ENCODE results near the gene VPS36. TPM values are rescaled to one million over a fixed set of nuclear protein-coding genes. Genes with fewer than 3 reads are reported as not detected.
"Not testable (repeated sequence)": the region's sequence is repeated elsewhere in the genome, so short reads cannot be mapped to it uniquely, and the experiment has no call there.

The VPS36 gene
- total and polyA plus RNA-seq, 7 donors, result 22.3 to 85.0 (median 52.8) TPM

GRCh38 chr13:52414963-52415362, 35.5 kb downstream of the VPS36 start:
- H3K36me3 ChIP-seq, result peaks cover 0 to 85% (median 37%) of the 10 kb centered on the region in 4 donors
- H3K27me3 ChIP-seq, result no peaks in the 10 kb centered on the region
- H3K4me3 ChIP-seq, result no peak overlapping the region
- H3K9me3 ChIP-seq, result no peaks in the 10 kb centered on the region
- TF ChIP-seq EP300 (IDR thresholded peaks at IDR 0.05) (no peak), POLR2AphosphoS5 (IDR thresholded peaks at IDR 0.05) (no peak), POLR2A (IDR thresholded peaks at IDR 0.05) (no peak), CTCF (IDR thresholded peaks at IDR 0.05) (no peak)
- no peak overlapping the region for H3K27ac ChIP-seq
- DNase-seq, result no peak
- intact Hi-C loops (cut with DNase I), result no loop called here
- no peaks in the 10 kb centered on the region for H3K4me1 ChIP-seq
- 82 to 87% methylated on average over 1 of the region's 1 CpG for WGBS, 2 donors

- DNase-seq, result no peak
- intact Hi-C loops (cut with DNase I), result no loop called here
- Histone ChIP-seq H3K4me1 (no peaks in the 10 kb centered on the region), H3K9me3 (no peaks in the 10 kb centered on the region), H3K4me3 (no peak overlapping the region), H3K27ac (no peak overlapping the region), H3K27me3 (no peaks in the 10 kb centered on the region), H3K36me3 (peaks cover 0 to 87% (median 34%) of the 10 kb centered on the region in 4 donors)
- TF ChIP-seq POLR2AphosphoS5 (IDR thresholded peaks at IDR 0.05) (no peak), EP300 (IDR thresholded peaks at IDR 0.05) (no peak), CTCF (IDR thresholded peaks at IDR 0.05) (no peak), POLR2A (IDR thresholded peaks at IDR 0.05) (no peak)
- 96 to 100% methylated on average over 1 of the region's 1 CpG for WGBS, 2 donors
Observed at GRCh38 chr13:52414051-52414450, 36.4 kb downstream of the VPS36 start.

GRCh38 chr13:52412128-52412527, 38.3 kb downstream of the VPS36 start:
- no peaks in the 10 kb centered on the region for H3K27me3 ChIP-seq
- no peak for DNase-seq
- H3K36me3 ChIP-seq, result peaks cover 0 to 72% (median 22%) of the 10 kb centered on the region in 4 donors
- 92 to 94% methylated on average over 1 of the region's 1 CpG for WGBS, 2 donors
- H3K4me1 ChIP-seq, result no peaks in the 10 kb centered on the region
- no peak overlapping the region for H3K4me3 ChIP-seq
- intact Hi-C loops (cut with DNase I), result no loop called here
- H3K9me3 ChIP-seq, result no peaks in the 10 kb centered on the region
- no peak overlapping the region for H3K27ac ChIP-seq
- TF ChIP-seq CTCF (IDR thresholded peaks at IDR 0.05) (no peak), POLR2A (IDR thresholded peaks at IDR 0.05) (no peak), POLR2AphosphoS5 (IDR thresholded peaks at IDR 0.05) (no peak), EP300 (IDR thresholded peaks at IDR 0.05) (no peak)

- intact Hi-C loops (cut with DNase I), result no loop called here
- WGBS, 2 donors, result 86 to 88% methylated on average over 4 of the region's 4 CpGs
- TF ChIP-seq CTCF (IDR thresholded peaks at IDR 0.05) (no peak), POLR2A (IDR thresholded peaks at IDR 0.05) (no peak), EP300 (IDR thresholded peaks at IDR 0.05) (no peak), POLR2AphosphoS5 (IDR thresholded peaks at IDR 0.05) (no peak)
Observed at GRCh38 chr13:52411629-52412028, 38.8 kb downstream of the VPS36 start.

GRCh38 chr13:52408071-52408658, 42.3 kb downstream of the VPS36 start:
- intact Hi-C loops (cut with DNase I), result not testable (repeated sequence)
- H3K36me3 ChIP-seq, result peaks cover 0 to 33% (median under 1%) of the 10 kb centered on the region in 4 donors

More at GRCh38 chr13:52411629-52412028, 38.8 kb downstream of the VPS36 start:
- no peaks in the 10 kb centered on the region for H3K27me3 ChIP-seq
- H3K4me1 ChIP-seq, result peaks cover 0 to 2% (median under 1%) of the 10 kb centered on the region in 4 donors
- no peak for DNase-seq
- no peaks in the 10 kb centered on the region for H3K9me3 ChIP-seq
- H3K36me3 ChIP-seq, result peaks cover 0 to 67% (median 19%) of the 10 kb centered on the region in 4 donors
- H3K4me3 ChIP-seq, result no peak overlapping the region
- no peak overlapping the region for H3K27ac ChIP-seq

GRCh38 chr13:52407436-52407835, 43.0 kb downstream of the VPS36 start:
- H3K9me3 ChIP-seq; DNase-seq; H3K4me3 ChIP-seq; H3K27ac ChIP-seq; intact Hi-C loops (cut with DNase I): not testable (repeated sequence)
- Histone ChIP-seq H3K4me1 (peaks cover 0 to 15% (median 12%) of the 10 kb centered on the region in 4 donors), H3K36me3 (peaks cover 0 to 26% (median 0%) of the 10 kb centered on the region in 4 donors), H3K27me3 (peaks cover 0 to 22% (median 13%) of the 10 kb centered on the region in 3 donors)
- 97% methylated on average over 12 of the region's 12 CpGs for WGBS, 2 donors

More at GRCh38 chr13:52408071-52408658, 42.3 kb downstream of the VPS36 start:
- H3K27me3 ChIP-seq, result peaks cover 0 to 22% (median 13%) of the 10 kb centered on the region in 3 donors
- not testable (repeated sequence) for H3K9me3 ChIP-seq, H3K27ac ChIP-seq, H3K4me3 ChIP-seq, DNase-seq
- H3K4me1 ChIP-seq, result peaks cover 0 to 15% (median 12%) of the 10 kb centered on the region in 4 donors
- WGBS, 2 donors, result 95 to 97% methylated on average over 33 of the region's 33 CpGs

All from sigmoid colon (tissue), 7 donors.